NB4 (cell line): ENCODE measurements around the gene SMYD5.

ENCODE experiments used
- CTCF ChIP-seq: IDR thresholded peaks from one replicate; pipeline ENCODE4 v1.5.1; 2012; ENCODE audit warnings: low read depth, low read length
- MAX ChIP-seq: IDR thresholded peaks from 2 replicates; pipeline ENCODE4 v1.6.1; 2011; ENCODE audit warnings: low read depth, low read length
- POLR2A ChIP-seq: IDR thresholded peaks from 2 replicates; pipeline ENCODE4 v1.6.1; 2011; ENCODE audit warnings: mild to moderate bottlenecking; ENCODE audit not compliant: insufficient read length; ENCODE audit errors: extremely low read depth

GRCh38 chr2:73215254-73215653 lies 1.2 kb downstream of the SMYD5 start:
- TF ChIP-seq CTCF, result no peak
- no peak for TF ChIP-seq POLR2A
- no peak for TF ChIP-seq MAX
